Adipose tissue (tissue), 3 donors: ENCODE results near the gene PIGW. TPM values are rescaled to one million over a fixed set of nuclear protein-coding genes. Genes with fewer than 3 reads are reported as not detected.
"Not testable (repeated sequence)": the region's sequence is repeated elsewhere in the genome, so short reads cannot be mapped to it uniquely, and the experiment has no call there.

ENCODE experiments used
- H3K27ac ChIP-seq: one replicate; pipeline ENCODE4 v1.5.1; 2013; ENCODE audit warnings: low read depth, low read length
- WGBS, 3 donors: extraction: QIAGEN DNeasy Blood & Tissue Kit; methylation state at CpG; one replicate each; pipeline ENCODE4 v1.1.7; 2013; 5-methylcytosine and 5-hydroxymethylcytosine counted together
- polyA plus RNA-seq, 3 donors: library from polyadenylated mRNA; stranded (reverse); fragments of 200-250 nt; gene quantifications; one replicate each; pipeline ENCODE4 v1.2.3, GENCODE V29; 2013
- donor health status: healthy with polysubstance abuse.
- donor health status: Bipolar disorder and iron deficiency.
- donor health status: healthy.

PIGW gene
- polyA plus RNA-seq, 3 donors = 2.5 to 7.6 (median 3.7) TPM

DNA sequence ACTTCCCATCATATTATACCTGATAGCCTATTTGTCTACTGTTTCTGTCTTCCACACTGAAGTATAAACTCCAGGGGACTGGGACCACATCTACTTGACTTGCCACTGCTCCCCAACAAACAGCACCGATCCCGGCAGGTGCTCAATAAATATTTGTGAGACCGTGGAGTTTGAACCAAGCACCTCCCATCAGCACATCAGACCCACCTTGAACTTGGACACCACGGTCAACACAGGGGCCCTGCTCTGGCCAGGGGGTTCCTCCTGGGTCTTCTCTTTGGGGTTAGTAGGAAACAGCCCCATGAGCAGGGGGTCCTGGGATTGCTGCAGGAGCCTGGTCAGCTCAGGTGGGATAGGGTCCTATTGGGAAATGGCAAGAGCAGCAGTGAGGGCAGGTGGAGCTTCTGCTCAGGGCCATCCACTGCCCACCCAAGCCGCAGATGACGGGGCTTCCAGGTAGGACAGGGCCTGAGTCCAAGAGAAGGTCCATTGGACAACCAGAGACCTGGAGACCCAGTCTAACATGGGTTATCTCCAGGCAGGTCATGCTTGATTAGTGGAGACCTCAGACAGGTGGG lies 28.4 kb upstream of the PIGW start:
- no peak overlapping the region for H3K27ac ChIP-seq
- 85 to 91% (median 88%) methylated on average over 6 of the region's 6 CpGs for WGBS, 3 donors

DNA sequence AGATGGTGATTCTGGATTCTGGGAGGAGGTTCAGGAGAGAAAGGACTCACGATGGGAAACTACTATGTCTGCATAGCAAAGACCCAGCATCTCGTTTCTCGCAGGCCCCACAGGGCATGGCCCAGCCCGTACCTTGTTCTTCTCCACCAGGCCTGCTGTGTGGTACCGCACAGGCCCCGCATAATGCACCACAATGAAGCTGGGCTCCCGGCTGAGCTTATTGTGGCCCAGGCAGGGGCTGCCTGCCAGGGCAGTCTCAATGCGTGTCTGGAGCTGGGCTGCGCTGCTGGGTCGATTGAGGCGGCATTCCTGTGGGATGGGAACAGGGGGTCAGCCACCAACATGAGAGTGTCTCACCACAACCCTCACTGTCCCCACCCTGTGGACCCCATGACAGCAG lies 28.0 kb upstream of the PIGW start:
- no peak overlapping the region for H3K27ac ChIP-seq
- WGBS, 3 donors = 87 to 98% (median 96%) methylated on average over 11 of the region's 11 CpGs

DNA sequence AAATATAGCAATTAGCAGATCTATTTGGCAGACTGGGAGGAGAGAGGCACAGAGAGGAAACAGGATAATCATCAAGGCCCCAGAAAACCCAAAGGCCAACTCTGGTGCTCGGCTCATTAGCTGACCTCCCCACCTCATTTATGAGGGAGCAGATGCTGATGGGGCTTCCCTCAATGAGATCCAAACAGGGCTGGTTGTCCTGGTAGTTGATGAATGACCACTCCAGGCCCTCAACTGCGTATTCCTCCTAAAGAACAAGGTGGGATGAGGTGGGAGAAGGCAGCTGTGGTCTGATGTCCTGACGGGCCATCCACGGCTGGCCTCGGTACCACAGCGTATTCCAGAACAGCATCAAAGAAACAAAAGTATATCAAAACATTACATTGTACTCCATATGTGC lies 27.5 kb upstream of the PIGW start:
- H3K27ac ChIP-seq = no peak overlapping the region
- WGBS, 3 donors = 88 to 94% (median 94%) methylated on average over 6 of the region's 6 CpGs

DNA sequence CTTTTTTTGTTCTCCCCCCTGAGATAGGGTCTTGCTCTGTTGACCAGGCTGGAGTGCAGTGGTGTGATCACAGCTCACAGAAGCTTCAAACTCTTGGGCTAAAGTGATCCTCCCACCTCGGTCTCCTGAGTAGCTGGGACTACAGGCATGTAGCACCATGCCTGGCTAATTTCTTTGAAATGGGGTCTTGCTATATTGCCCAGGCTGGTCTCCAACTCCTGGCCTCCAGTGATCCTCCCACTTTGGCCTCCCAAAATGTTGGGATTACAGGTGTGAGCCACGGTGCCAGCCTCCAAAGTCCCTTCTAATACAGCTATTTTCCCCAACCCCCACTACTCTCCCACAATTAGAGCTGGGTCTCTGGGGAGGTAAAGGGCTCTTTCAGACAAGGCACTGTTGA lies 26.3 kb upstream of the PIGW start:
- WGBS, 3 donors = 84 to 97% (median 94%) methylated on average over 2 of the region's 2 CpGs
- H3K27ac ChIP-seq = not testable (repeated sequence)

DNA sequence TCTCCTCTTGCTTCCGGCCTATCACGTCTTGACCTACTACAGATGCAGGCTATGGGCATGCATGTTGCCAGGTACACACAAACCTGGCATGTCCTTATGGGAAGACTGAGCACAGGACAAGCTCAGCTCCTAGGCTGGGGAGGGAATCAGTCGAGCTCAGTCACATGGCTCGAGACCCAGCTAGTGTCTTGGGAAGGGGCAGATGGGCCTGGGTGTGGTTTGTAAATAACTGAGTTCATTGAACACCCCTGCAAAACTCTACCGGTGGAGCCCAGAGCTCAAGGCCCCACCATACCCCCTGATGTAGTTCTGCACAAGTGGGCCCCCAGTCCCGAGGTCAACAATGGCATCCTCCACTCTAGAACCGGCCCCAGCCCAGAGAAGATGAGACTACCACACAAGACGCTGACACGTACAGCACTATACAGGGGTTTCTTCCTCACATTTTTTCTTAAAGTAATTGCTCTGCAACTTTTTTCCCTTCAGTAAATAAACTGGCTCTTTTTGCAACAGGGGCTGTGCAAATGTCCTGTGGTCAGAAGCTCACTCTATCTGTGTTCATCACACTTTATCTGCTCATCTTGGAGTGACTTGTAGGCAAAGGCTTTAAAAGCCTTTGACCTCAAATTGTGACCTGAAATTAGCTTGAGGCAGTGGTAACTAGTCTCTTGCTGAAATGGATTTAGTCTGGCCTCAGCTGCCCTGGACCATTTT lies 25.4 kb upstream of the PIGW start:
- 94 to 96% (median 94%) methylated on average over 9 of the region's 9 CpGs for WGBS, 3 donors
- H3K27ac ChIP-seq = no peak overlapping the region

DNA sequence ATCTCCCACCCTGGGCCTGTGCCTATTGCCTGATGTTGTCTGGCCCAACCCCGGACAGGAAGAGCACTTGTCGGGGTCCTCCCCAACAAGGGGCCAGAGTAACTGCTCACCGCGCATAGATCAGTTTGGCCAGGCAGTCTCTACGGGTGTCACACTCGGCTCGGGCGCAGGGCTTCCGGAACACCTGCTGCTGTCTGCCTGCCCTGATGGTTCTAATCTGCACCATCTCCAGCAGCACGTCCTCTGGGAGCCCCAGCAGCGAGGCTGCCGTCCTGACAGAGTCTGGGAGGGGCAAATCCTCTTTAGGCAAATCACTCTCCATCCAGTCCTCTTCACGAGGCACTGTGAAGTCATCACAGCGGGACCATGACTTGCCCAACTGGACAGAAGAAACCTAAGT lies 24.2 kb upstream of the PIGW start:
- WGBS, 3 donors = 87 to 93% (median 88%) methylated on average over 14 of the region's 14 CpGs
- H3K27ac ChIP-seq = no peak overlapping the region

DNA sequence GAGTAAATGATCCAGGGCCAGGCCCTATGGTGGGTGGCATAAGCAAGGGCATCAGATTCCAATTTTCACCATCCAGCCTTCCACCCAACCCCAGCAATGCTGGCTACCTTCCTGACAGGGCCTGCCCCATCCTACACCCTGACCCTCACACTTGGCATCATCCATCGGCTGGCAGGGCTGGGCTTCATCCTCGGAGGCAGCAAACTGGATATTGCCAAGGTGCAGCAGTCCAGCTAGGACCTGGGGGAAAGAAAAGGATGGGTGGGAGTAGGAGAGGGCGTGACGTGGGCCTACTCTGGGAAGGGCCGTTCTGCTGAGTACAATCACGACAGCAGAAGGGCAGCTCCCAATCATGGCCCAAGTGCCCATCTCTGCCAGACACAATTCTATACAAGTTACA lies 23.6 kb upstream of the PIGW start:
- 90 to 93% (median 91%) methylated on average over 6 of the region's 6 CpGs for WGBS, 3 donors
- H3K27ac ChIP-seq = no peak overlapping the region

DNA sequence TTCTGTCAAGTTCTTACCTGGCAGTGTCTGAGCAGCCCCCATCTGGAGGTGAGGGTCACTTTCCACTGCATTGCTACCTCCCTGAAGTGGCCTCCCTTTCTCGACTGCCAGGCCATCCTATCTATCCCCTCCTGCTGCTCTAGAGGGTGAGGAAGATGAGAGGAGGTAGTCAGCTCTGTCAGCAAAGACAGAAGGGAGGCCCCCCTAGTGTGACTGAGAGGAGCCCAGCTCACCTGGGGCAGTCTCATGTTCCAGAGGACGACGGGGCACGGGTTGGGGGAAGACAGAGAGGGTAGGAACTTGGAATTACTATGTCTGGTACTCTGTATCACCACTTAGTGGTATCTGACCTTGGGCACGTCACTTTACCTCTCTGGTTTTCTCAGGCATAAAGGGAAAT lies 22.1 kb upstream of the PIGW start:
- H3K27ac ChIP-seq = no peak overlapping the region
- 73 to 92% (median 88%) methylated on average over 5 of the region's 5 CpGs for WGBS, 3 donors

DNA sequence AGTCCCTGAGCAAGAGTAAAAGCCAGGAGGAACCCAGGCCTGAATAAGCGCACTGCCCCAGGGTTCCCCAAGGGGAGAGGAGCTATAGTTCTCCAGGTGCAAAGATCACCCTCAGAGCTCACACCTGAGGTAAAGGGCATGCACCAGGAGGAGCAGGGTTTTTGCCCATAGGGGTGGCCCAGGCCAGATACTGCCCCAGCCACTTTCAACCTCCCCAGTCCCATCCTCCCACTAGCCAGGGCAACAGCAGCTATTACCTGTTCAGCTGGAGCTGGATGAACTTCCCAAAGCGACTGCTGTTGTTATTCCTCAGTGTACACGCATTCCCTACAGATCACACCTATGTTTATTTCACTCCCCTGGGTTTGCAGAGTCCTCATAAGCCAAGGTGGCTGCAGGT lies 19.9 kb upstream of the PIGW start:
- 93 to 100% (median 95%) methylated on average over 3 of the region's 3 CpGs for WGBS, 3 donors
- H3K27ac ChIP-seq = no peak overlapping the region

DNA sequence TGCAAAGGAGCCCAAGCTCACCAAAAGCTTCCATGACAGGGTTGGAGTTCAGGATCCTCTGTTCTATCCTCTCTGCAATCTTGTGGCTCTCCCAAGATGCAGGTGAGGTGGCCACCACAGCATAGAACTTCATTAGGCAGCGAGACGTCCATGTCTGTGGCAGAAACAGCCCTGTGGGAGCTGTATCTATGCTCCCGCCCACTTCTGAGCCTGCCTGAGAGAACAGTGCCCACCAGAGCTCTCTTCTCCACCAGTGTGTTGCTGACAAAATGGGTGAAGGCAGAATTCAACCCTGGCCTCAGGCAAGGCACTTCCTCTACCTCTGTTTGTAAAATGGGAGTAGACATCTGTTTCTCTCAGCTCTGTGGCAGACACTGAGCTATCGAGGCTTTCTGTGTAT lies 18.9 kb upstream of the PIGW start:
- 87 to 94% (median 93%) methylated on average over 4 of the region's 4 CpGs for WGBS, 3 donors
- no peak overlapping the region for H3K27ac ChIP-seq

DNA sequence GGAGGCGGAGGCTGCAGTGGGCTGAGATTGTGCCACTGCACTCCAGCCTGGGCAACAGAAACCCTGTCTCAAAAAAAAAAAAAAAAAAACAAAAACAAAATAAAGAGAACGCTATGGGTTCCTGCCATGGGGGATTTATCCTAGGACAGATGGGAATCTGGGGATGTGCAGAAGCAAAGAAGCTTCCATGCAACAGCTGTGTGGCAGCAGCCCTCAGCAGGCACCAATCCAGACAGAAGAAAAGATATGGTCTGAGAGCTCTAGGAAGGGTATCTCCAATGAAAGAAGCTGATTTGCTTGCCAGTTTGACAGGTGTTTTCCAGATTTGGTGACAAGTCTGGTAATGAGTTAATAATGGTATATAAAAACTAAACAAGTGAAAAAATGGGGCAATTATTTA lies 11.7 kb upstream of the PIGW start:
- H3K27ac ChIP-seq = no peak overlapping the region
- WGBS, 3 donors = 96 to 100% (median 98%) methylated on average over 2 of the region's 2 CpGs

DNA sequence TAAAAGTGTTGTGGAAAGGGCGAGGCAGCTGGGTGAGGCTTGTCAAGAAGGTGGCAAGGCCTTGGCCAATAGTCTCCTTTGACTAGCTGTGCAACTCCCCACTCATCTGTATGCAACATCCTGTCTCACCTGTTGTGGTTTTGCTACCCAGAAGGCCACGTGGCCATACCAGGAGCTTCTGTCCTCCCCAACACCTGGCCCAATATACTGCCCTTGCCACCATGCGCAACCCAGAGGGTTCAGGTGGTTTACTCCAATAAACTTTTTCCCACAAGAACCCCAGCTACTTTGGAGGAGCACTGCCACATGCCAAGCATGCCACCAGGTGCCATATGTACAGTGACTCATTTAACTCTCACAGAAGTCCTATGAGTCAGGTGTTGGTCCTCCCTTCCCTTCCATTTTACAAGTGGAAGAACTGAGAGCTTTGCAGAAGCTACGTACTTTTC lies 10.3 kb upstream of the PIGW start:
- no peak overlapping the region for H3K27ac ChIP-seq
- 85 to 96% (median 91%) methylated on average over 4 of the region's 4 CpGs for WGBS, 3 donors

DNA sequence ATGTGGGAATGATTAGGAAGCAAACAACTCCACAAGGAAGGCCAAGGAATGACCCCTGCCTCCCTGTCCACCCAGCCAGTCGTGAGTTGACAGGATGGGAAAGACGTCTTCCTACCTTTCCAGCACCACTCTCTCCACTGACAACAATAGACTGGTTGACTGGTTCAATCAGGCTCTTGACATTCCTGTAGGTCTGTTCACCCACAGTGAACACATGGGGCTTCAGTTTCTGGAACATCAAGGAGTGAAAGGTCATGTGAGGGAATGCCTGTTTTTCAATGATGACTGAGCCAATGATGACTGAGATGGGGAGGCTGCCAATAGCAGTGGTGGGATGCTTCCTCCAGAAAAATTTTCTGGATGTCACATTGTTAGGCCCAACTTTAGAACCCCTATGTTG lies 9.7 kb upstream of the PIGW start:
- 92 to 98% (median 94%) methylated on average over 2 of the region's 2 CpGs for WGBS, 3 donors

DNA sequence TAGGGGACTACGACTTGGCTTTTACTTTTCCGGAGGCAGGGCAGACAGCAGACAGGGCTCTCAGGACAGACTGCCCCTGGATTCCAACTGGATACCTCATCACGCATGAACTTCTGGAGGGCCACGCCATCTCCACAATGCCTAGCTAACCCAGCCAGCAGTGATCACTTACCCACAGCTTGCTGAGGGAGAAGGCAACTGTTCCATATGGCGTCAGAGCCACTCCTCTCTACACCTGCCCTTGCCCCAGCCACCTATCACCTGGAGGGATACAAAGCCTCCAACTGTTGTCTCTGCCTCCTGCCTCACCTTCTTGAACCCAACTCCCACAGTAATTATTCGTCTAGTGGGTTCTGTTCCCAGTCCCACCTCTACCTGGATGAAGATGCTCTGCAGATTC lies 8.9 kb upstream of the PIGW start:
- WGBS, 3 donors = 92 to 96% (median 94%) methylated on average over 6 of the region's 6 CpGs
- no peak overlapping the region for H3K27ac ChIP-seq

More for the DNA sequence above, 9.7 kb upstream of the PIGW start:
- H3K27ac ChIP-seq = no peak overlapping the region

DNA sequence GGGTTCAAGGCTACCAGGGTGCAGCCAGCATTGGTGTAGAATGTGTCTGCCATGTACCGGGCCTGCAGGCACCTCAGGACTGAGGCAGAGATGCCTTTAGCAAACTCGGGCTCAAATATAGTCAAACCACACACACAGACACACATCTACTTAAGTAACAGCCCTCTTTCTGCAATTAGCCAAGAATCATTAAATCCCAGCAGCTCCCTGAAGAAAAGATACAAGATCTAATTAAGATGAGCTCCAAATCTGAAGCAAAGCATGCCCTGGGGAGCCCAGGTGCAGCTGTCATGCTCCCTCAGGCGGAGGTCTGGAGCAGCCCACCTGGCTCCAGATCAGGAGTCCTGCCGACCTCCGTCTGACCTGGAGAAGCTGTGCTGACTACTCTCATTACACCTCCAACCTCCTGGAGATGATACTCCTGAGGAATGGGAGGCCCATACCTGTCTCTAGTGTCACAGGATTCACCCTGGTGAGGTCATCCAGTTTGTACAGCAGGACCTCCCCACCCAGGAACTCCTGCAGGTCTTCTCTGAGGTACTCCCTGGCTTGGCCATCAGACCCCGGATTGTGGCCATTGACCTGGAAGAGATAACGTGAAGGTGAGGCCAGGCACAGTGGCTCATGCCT lies 7.1 kb upstream of the PIGW start:
- 93 to 95% (median 93%) methylated on average over 7 of the region's 7 CpGs for WGBS, 3 donors
- no peak overlapping the region for H3K27ac ChIP-seq

DNA sequence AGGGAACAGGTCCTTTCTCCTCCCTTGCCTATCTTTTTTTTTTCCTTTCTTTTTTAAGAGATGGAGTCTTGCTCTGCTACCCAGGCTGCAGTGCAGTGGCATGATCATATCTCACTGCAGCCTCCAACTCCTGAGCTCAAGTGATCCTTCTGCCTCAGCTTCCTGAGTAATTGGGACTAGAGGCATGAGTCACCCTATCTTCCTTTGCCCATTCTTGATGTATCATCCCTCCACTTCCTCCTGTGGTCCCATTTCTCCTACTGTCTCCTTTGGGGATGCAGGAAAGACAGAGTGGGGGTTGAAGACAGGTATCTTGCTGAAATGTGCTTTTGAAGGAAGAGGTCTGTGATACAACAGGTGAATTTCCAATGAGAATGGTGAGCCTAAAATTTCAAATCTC lies 5.7 kb upstream of the PIGW start:
- no peak overlapping the region for H3K27ac ChIP-seq

DNA sequence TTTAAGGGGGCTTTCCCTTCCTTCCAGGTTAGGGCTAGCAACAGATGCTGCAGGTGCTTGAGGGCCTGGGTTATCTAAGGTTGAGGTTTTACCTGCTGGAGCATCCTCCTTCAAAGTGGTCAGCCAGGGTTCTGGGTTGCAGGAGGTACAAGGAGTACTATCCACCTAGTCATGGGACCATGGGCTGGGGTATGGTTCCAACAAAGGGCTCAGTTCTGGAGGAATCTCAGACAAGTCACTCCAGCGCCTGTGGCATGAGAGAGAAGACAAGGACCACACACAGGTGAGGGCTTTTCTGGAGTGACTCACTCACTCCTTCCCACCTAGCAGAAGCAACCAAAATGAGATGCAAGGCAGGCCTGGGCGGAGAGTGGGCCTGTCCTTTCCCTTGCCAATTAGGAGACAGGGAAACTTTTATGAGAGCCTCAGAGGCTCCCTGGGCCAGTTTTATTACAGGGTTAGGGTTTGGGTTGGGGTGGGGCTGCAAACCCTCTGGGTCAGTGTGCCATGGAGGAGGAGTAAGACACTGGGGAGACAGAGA lies 2.3 kb upstream of the PIGW start:
- H3K27ac ChIP-seq = no peak overlapping the region
- 95 to 96% (median 95%) methylated on average over 2 of the region's 2 CpGs for WGBS, 3 donors

DNA sequence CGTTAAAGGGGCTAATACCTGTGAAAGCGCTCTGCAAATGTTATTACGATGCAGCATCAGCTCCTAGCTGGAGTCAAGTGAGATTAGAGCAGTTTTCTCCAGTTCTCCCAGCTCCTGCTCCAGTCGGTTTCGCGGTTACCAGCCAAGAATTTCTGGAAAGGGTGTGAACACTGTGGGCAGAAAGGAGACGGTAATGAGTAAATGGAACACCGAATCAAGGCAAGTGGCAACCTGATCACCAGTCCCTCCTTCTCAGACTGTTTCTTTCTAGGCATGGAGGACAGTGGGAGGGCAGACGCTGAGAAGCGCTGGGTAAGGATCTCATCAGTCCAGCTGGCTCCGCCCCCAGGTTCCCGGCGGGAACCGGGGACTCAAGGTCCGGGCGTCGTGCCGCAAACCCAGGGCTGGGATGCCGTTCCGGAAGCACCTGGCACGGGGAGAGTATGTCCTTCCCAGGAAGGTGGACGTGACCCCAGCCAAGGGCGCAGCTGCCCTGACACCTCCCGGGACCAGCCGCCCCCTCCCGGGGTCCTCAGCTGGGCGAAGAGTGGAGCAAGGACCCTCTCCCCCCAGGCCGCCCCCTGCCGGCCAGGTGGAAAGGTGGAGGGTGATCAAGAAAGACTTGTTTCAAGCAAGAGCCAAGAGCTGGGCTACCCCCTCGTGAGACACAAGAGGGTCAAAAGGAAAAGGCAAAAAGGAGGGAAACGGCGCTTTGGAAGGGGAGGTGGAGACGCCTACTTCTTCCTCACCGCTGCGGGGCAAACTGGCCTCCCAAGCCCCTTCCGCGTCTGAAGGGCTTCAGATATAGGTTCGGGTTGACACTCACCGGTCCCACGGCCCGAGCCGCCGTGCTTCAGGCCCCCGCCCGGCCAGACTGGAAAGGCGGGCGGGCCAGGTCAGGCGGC lies 600 bp upstream of the PIGW start:
- 6 to 8% (median 8%) methylated on average over 45 to 48 of the region's 48 CpGs for WGBS, 3 donors
- no peak overlapping the region for H3K27ac ChIP-seq

DNA sequence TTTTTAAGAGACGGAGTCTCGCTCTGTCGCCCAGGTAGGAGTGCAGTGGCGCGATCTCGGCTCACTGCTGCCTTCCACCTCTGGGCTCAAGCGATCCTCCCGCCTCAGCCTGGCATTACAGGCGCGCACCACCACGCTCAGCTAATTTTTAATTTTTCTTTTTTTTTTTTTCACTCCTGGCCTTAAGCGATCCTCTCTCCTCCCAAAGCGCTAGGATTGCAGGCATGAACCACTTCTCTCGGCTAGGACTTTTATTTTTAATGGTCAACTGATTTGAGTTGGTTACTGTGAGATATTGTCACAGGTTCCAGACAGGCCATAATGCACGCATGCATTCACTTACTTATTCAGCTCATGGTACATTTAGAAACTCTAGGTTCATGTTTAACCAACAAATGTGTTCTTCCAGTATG lies 888 bp downstream of the PIGW start:
- H3K27ac ChIP-seq = no peak overlapping the region
- 6 to 10% (median 9%) methylated on average over 15 of the region's 15 CpGs for WGBS, 3 donors
